GM12892 (cell line): ENCODE data around the gene OBP2B.
"Not testable (repeated sequence)": the region's sequence is repeated elsewhere in the genome, so short reads cannot be mapped to it uniquely, and the experiment has no call there.

Source experiments
- DNase-seq: peaks from one replicate; pipeline ENCODE4 v3.0.0; 2011; ENCODE audit not compliant: insufficient read length
- FAIRE-seq: peaks from 2 replicates; lab custom pipeline; 2011; peaks lifted over from hg19 to GRCh38; lab: Jason Lieb, UNC
- POLR2A ChIP-seq: IDR thresholded peaks from 2 replicates; pipeline ENCODE4 v1.6.1; 2011; ENCODE audit warnings: low read depth, low read length, control low read depth
- POLR2AphosphoS5 ChIP-seq: IDR thresholded peaks from 2 replicates; pipeline ENCODE4 v1.6.1; 2011; ENCODE audit warnings: low read depth, low read length, control low read depth
- TAF1 ChIP-seq: IDR thresholded peaks from 2 replicates; pipeline ENCODE4 v1.6.1; 2011; ENCODE audit warnings: low read depth, mild to moderate bottlenecking, control low read depth, low read length, borderline replicate concordance

The OBP2B gene

DNA sequence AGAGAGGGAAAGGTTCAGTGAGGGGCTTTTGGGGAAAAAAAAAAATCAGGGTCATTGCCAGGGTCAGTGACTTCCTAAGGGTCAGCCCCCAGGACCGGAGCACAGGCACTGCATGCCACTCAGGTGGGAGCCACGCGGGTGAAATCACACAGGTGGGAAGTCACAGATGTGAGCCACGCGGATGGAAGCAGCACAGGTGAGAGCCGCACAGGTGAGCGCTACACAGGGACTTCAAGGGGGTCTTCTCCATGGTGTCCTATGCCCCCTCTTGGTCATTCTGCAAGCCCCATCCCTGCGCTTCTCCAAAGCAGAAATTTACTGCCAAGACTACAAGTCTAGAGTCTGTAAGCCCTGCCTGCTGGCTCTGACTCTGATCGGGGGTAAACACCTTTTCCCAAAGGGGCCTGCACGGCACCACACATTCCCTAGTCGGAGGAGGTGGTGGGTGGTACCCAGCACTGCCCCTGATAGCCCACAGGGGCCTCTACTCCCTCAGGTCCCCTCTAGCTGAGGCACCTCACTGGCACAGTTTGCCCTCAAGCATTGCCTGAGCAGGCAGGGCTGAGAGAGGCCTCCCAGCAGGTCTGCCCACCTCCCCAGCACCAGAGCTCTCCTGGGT is 18.3 kb upstream of the OBP2B start:
- TF ChIP-seq TAF1 (no peak), POLR2A (no peak), POLR2AphosphoS5 (no peak)
- DNase-seq (no peak), FAIRE-seq (no peak)

DNA sequence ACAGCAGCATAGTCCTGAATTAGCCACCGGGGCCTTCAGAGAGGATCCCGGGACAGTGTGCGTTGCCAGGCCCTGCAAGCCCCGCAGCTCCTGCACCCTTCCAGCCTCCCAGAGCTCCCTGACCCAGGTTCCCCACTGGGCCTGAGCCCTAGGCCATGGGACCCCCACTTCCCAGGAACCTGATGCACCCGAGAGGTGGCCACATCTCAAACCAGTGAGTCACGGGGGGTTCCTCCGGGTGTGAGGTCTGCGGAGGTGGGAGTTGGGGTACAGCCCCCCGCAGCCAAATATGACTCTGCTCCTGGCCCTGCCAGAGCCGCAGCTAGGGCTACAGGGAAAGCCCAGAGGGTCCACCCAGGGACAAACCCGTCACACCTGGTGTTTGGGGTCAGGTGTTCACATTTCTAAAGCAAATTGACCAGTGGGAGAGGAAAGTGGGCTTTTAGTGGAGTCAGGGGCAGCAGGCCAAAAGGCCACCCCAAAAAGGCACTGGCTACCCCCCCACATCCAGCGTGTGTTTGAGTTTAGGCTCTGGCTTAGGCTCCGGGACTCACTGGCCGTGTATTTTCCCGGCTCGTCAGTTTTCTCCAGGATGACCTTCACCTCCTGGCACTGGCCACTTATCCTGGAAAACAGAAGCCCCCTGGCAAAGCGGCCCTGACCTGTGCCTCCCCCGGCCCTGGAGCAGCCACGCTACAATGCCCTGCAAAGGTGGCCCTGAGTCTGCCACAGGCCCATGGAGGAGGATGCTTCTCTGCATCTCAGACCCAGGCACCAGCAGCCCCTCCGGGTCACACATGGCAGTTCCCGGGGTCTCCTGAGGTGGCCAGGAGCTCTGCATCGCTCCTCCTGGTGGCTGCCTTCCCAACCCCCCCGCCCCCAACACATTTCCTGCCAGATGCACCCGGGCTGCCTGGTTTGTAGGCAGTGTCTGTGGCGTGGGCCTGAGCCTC is 17.4 kb upstream of the OBP2B start:
- FAIRE-seq (no peak), DNase-seq (no peak)
- TF ChIP-seq POLR2AphosphoS5 (no peak), TAF1 (no peak), POLR2A (no peak)

DNA sequence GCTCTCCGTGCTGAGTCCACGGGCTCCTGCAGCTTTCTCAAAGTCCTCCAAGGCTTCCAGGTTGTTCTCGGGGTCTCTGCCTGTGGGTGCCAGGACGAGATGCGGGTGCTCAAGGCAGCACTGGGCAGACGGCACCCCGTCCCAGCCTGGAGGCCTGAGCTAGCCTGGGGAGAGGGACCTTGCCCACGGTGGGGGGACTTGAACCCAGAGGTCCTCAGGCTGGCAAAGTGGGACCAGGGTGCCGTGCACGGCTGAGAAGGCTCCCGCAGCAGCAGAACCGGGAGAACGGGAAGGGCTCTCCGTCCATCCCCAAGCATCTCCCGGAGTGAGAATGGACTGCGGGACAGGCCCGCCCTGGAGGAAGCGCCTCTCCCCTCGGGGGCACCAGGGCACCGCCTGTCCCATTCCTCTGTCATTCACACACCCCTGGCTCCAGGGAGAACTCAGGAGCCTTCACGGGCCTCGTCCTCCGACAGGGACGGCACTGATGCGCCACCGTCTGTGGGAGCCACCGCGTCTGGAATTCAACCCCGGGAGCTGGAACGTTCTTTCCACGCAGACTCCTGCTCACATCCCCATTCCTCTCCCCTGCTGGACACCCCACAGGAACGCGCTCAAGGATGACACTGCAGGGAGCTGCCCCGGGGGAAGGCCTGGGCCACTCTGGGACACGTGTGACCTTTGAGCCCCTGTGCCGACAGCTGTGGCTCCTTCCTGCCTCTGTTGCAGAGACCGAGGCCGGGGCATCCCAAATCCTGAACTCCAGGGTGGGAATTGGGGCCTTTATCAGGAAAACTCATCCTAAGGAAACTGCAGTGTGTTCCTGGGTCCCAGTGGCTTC is 16.3 kb upstream of the OBP2B start:
- FAIRE-seq (no peak), DNase-seq (no peak)
- TF ChIP-seq TAF1 (no peak), POLR2A (no peak), POLR2AphosphoS5 (no peak)

DNA sequence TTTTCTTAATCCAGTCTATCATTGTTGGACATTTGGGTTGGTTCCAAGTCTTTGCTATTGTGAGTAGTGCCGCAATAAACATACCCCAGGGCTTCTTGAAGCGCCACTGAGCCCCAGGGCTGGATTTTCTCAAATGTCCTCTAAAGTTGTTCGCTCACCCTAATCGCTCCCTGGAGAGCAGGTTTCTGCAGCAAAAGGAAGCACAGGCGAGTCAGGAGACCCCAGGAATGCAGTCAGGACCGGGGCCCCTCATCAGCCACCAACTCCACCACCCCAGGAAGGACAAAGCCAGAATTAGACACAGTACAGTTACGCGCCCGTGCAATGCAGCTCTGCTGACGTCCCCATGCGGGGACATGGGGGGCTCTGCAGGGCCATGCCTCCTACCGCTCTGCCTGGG is 15.7 kb upstream of the OBP2B start:
- FAIRE-seq (no peak), DNase-seq (no peak)
- no peak for TF ChIP-seq TAF1
- TF ChIP-seq POLR2A: no peak
- no peak for TF ChIP-seq POLR2AphosphoS5

DNA sequence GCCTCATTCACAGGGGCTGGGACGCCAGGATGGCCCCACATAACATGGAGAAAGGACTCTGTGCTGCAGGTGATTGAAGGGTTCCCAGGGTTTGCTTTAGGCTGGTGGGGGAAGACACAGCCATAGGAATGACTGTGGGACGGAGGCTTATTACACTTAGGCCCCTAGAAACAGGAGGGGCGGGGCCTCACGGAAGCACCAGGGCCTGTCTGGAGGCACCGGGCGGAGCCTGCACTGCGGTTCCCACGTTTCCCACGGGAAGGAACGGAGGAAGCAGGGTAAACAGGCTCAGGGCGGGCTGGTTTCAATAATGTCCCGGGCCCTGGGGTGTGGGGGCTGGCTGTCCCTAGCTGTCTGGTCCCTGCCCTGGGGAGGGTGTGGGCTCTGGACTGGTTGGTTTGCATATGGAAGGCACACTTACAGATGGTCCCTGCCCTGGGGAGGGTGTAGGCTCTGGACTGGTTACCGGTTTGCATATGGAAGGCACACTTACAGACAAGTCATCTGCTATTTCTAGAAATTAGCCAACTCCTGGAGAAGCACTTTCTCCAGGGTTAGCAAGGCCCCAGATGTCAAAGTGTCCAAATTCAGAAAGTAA is 14.2 kb upstream of the OBP2B start:
- not testable (repeated sequence) for FAIRE-seq, DNase-seq

DNA sequence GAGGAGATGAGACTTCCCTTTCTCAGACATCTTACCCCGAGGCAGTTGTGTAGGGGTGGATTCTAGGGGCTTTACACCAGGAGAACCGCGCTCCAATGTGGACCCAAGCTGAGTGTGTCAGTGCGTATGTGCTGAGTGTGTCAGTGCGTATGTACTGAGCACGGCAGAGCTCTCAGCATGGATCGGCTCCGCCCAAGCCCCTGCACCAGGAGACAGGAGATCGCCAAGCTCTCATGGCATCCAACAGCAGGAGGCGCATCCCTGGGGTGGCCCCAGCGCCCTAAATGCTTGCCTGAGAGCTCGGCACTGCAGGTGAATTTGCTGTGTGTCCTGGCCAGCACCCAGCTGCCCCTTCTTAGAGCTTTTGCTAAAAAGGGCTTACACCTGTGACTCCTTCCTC is 12.9 kb upstream of the OBP2B start:
- FAIRE-seq, DNase-seq: not testable (repeated sequence)

DNA sequence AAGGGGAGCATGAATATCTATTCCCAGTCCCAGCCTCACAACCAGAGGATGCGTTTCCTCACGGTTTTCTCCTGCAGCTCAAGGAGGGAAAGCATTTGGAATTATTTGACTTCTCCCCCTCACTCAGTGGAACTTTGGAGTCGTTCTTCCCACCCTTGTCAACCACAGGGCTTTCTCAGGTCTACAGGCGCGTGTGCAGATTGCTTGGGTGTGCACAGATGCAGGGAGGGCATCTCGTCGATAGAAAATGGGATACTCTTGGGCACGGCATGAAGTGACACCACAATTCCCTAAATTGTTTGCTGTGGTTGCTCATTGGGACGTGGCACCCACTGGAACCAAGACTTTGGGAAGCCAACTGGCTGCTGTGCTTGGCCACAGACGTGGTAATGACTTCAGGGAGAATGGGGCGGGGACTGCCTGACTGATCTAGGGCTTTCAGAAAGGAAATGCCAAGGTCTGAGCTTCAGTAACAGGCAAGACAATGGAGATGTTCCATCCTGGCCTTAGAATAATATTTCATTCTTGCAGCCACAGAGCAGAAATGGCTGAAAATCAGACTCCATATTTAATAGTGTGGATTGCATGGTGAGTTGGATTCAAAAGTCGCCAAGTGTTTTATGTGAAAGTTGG is 12.2 kb upstream of the OBP2B start:
- DNase-seq (no peak), FAIRE-seq (no peak)
- TF ChIP-seq POLR2A: no peak
- no peak for TF ChIP-seq TAF1
- no peak for TF ChIP-seq POLR2AphosphoS5

DNA sequence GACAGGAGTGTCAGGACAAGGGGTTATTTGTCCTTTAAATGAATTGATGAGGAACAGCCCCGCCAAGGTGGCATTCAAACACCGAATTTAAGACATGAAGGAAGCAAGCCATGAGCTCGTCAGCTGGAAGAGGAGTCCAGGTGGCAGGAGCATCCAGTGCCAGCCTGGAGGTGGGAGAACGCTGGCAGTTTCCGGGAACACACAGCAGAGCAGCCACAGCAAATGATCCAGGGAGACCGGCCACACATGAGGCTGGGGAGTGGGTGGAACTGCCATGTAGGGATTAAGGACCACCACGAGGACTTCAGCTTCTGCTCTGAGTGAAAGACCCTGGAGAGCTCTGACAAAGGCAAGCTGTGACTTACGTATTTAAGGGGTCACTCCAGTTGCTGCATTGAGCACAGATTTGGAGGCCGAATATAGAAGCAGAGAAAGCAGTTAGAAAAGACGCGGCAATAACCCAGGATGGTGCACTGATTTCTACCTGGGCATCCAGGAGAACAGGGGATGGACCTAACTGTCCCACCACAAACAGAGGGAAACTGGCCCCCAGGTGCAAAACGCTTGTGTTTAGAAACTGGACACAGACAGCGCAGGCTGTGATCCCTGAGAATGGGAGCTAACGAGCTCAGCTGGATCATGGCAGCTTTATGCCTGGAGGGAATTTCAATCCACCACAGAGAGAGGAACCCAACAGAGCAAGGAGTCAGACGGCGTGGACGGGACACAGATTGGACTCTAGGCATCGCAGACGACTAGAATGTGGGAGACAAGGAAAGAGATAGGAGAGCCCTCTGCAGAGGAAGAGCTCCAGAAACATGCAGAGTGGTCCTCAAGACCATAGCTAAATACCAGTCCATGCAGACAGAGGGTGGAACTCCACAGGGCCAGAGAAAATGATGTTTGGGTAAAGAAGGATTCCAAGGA is 9.3 kb upstream of the OBP2B start:
- FAIRE-seq, DNase-seq: not testable (repeated sequence)

DNA sequence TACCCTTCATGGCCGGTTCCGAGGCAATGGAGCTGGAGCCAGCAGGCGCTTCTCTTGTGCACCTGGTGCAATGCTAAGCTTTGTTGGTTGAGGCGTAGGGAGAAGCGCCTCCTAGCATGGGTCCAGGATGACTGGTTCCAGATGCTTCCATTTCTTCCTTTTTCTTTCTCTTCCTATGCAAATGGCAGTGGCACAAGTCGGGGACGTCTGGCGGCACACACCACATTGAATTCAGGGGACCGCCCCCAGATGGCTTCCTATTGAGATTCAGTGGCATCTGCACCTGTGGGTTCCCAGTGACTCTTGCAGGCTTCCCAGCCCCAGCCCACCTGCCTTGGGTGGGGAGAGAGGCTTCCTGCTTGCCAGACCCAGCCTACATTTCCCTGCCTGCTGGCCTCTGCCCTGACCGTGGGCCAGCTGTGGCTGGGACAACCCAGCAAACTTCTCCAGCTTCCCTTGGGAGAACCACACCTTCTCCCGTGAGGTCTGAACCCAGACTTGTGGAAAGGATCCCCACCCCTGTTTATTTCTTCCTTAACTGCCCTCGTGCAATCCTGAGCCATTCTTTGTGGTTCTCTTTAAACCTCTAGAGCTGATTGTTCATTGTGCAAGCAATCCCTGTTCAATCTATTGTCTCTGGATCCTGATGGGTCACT is 8.4 kb upstream of the OBP2B start:
- not testable (repeated sequence) for DNase-seq, FAIRE-seq

DNA sequence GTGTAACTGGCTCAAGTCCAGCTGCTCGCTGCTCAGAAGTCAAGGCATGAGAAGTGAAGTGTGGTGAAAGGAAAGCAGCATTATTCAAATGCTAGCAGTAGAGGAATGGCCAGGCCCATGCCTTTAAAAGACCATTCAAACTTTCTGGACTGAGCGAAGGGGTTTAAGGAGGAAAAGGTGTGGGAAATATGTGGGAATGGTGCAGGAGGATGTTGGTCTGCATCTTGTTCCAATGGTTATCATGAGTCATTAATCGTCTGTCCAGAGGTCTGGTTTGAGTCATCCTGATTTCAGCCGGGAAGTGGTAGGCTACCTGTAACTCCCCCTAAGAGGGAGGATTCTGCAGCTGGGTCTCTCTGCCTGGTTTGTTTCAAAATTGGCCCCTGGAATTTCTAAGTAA is 5.2 kb upstream of the OBP2B start:
- FAIRE-seq, DNase-seq: not testable (repeated sequence)
